ENCODE measurements around the gene DDX23. TPM values are rescaled to one million over a fixed set of nuclear protein-coding genes. Genes with fewer than 3 reads are reported as not detected.

Gene DDX23
- total RNA-seq, 1 donor, result 58.7 TPM

DNA sequence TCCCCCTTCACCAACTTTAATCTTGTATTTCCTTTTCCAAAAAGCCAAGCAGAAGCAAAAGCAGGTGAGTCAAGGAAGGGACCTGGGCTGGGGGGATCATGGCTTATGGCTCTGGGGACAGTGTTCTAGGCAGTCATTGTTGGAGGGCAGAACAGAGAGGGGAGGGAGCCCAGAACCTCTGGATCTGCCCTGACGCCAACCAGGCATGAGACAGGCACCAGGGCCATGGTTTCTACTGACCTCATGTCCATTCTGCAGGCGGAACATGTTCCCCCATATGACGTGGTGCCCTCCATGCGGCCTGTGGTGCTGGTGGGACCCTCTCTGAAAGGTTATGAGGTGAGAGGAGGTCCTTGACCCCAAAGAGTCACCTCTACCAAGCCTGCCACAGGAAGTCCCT lies 27.1 kb downstream of the DDX23 start:
- DNase-seq (ENCODE audit: low read depth in 2 of 3, low spot score in 2 of 3), result no peak

DNA sequence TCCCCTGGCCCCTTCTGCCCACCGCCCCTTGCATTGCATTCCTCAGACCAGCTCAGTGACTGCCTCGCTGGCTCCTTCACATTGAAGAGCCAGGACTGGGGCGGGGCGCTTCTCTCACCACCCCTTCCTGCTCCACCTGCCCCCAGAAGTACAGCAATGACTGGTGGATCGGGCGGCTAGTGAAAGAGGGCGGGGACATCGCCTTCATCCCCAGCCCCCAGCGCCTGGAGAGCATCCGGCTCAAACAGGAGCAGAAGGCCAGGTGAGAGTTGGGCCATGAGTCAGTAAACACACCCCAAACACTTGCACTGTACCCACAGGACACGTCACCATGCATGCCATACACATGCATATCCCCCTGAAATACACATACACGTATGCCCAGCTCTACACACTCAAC lies 27.9 kb downstream of the DDX23 start:
- DNase-seq (ENCODE audit: low read depth in 2 of 3, low spot score in 2 of 3), result no peak

DNA sequence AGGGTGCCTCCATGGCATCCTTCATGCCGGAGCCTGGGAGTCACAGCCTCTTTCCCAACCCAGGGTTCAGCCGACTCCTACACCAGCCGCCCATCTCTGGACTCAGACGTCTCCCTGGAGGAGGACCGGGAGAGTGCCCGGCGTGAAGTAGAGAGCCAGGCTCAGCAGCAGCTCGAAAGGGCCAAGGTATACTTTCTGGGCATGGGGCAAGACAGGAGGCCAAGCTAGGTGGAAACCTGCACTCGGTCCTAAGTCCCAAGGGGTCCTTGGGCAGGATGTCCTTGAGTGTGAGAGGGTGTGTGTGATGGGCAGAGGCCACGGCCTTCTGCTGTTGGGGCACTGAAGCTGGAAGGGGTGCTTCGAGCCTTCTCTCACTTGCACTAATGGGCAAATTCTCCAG lies 28.7 kb downstream of the DDX23 start:
- DNase-seq (ENCODE audit: low read depth in 2 of 3, low spot score in 2 of 3), result no peak

DNA sequence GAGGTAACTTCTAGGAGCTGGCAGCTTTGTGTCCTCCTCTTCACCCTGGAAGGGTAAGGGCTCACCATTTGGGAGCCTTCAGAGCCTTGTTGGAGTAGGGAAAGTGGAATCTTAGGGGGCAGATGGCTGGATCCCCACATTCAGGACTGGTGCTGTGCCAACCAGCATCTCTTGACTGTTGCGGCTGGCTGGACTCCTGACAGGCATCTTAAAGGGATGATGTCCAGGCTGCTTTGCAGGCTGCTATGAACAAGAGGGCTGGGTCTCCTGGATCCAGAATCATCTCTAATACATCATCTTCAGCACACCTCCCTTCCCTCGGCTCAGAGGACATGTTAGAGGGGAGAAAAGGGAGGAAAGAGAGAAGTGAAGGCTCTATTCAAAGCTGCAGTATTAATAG lies 29.3 kb downstream of the DDX23 start:
- DNase-seq (ENCODE audit: low read depth in 2 of 3, low spot score in 2 of 3), result no peak

DNA sequence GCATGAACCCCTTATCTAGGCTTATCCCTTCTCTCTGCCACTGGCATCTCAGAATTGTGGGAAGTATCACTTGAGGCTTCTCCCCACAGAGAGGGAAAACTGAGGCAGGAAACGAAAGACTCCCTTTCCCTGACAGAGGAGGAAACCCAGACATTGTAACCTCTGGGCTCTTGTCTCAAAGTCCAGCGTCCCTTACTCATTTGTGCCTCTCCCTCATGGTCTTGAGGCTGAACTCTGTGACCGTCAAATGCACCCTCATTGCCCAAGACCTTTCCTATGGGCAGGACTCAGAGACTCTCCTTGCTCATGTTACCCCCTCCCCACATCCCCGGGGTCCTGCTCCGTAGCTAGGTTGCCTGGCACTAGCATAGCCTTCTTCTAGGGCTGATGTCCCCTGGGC lies 29.8 kb downstream of the DDX23 start:
- no peak for DNase-seq (ENCODE audit: low read depth in 2 of 3, low spot score in 2 of 3)

DNA sequence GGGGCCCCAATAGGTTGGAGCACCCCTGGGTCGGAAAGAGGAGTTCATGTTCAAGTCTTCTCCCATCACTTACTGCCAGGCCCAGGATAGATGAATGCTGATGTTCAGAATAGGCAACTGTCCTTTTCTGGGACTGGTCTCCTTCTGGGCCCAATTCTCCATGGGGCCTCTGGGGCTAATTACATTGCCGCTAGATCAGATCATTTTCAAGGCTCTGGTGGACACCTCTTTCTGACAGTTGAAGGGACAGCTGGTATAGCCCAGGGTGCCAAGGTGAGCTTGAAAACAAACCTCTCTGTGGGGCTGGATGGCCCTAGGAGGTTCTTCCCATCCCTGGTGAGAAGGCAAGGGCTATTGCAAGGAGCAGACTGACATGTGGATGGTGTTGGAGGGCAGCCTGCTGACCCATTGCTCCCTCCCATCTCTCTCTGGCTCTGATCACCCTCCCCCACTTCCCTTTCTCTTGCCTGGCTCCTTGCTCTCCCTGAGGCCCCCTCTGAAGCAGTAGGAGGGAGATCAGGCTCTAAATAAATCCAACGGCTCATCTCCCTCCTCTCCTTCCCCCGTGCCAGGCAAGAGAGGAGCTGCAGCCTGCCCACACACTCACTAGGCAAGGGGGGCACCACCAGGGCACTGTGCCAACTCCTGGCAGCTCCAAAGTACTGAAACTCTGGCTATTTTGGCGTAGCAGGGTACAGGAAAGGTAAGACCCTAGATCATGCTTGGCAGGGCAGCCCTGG lies 31.8 kb downstream of the DDX23 start:
- DNase-seq (ENCODE audit: low read depth in 2 of 3, low spot score in 2 of 3), result no peak

DNA sequence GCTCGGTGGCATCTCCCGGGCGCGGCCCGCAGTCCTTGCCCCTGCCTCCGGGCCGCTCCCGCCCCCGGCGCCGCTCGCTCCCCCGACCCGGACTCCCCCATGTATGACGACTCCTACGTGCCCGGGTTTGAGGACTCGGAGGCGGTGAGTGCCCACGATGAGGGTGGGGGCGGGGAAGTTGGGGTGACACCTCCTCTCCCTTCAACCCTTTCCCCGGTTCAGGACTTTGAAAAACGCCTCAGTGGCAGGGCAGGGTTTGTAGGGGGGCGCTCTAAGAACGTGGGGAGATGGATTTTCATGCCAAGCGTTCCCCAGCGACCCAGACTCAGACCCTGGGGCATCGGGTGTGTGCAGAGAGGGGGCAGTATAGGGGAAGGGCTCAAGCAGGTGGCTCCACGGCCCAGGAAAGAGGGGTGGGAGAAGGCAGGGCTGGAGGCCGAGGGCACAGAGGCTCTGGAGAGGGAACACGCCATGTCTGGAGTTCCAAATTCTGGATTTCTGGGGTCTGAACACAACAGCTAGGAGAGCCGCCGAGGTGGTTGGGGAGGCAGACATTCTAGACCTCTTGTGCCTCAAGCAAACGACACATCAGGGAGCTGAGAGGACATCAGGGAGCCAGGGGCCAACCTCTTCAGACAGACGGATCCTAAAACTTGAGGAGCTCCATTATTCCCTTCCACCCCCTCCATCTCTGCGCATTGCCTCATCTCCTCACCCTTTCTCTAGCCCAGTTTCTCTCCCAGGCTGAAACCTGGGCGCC lies 33.0 kb downstream of the DDX23 start:
- peak in 2 of 3 donors; percentile 32 to 76 for DNase-seq (ENCODE audit: low read depth in 2 of 3, low spot score in 2 of 3)

DNA sequence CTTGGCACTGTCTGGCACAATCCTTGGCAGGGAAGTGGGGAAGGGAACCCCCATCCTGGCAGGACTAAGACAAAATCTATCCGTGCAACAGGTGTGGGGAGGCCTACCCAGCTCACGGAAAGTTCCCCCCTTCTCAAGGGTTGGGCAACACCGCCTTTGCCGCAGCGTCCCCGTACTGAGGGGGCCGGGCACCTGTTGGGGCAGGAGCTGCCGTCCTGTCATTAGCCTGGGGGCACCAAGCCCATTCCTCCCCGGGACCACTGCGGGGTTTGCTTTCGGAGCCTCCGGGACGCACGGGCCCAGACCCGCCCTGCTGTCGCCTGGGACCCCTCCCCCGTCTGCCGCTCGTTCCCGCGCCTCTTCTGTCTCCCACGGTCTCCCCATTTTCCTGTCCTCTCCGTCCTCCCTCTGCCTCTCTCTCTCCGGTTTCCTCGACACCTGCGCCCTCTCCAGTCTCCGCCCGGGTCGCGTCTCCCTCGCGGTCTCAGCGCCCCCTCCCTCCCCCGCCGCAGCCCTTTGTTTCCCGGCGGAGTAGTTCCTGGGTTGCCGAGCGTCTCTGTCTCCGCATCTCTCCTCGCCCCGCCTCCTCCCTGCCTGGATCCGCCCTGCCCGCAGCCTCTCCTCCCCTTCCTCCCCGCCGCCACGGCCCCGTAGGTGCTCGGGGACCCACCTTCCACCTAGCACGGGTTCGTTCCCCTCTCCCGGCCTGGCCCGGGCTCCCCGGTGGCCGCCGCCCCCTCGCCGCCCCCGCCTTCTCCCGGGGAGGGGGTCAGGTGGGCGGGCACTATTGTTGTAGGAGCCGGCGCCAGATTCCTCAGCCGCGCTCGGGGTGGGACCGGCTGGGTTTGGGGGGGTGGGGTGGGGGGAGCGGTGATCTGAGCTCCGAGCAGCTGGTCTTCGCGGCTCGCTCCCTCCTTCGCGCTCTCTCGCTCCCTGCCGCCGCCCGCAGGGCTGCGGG lies 33.8 kb downstream of the DDX23 start, which contains the start of gene CACNB3:
CACNB3 (plus strand) TSS at position 624 of the 958 bp plus-strand sequence. CDS start 434 bp downstream, outside the sequence.
- peak; percentile 33 to 58 (median 52) for DNase-seq (ENCODE audit: low read depth in 2 of 3, low spot score in 2 of 3)

DNA sequence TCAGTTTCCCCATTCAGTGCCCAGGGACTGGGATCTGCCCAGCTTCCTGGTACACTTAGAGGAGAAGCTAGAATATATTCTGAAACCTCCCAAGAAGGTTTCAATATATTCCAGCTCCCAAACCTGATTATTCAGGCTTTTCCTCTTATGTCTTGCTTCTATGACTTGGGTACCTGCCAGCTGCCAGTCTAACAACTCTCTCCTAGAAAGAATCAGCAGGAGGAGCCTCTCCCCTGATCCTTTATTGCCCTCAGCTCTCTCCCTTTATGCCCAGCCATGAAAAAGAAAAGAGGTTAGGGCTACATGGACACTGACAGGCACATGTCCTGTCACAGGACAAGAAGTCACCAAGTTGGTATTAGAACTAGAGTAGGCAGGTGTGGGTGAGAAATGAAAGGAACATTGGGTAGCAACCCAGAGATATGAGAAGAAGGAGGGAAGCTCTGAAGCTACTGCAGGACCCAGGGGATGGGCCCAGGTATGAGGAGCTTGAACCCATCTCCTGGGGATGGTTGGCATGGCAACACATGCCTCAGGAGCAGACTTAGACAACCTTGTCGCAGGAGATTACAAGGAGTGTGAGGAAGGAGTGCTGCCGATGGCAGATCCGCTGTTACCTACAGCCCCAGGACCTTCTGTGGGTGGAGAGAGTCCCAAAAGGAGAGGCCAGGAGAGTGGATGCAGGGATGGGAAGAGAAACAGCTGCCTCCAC lies 35.7 kb downstream of the DDX23 start:
- no peak for DNase-seq (ENCODE audit: low read depth in 2 of 3, low spot score in 2 of 3)

DNA sequence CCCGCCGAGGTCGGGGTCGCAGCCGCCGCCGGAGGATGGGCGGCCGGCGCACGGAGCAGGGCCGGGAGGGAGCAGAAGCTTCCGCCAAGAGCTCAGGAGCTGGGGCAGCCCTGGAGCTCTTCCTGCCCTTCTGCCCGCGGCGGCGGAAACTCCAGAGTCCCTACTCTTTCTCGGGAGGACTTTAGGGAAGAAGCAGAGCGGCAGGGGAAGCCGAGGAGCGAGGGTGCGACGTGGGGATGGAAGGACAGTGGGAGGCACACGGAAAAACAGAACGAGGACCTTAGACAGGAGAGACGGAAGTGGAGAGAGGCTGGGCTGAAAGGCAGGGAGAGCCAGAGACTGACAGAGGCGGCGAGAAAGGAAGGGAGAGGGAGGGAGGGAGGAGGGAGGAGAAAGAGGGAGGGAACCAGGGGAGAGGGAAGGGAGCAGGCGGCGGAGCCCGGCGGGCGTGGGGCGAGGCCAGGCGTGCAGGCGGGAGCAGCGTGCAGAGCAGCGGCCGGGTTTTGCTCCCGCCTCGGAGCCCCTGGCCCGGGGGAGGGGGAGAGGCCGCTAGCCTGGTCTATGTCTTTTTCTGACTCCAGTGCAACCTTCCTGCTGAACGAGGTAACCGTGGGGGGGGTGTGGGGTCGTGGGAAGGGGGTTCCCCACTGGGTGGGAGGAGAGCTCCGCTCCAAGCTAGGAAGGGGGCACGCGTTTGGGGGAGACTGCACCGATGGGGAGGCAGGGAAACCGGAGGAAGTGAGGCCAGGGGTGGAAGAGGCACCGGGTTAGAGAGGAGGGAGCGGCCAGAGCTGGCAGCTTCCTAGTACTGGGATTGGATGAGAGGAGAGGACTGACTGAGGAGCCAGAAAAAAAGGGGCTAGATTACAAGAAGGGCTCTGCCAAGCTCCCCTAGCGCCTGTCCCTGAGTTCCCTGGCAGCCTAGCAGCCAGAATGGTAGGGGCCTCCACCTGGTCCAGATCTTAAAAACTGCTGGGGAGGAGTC lies 36.5 kb downstream of the DDX23 start:
- peak in 2 of 3 donors; percentile 30 to 36 for DNase-seq (ENCODE audit: low read depth in 2 of 3, low spot score in 2 of 3)

DNA sequence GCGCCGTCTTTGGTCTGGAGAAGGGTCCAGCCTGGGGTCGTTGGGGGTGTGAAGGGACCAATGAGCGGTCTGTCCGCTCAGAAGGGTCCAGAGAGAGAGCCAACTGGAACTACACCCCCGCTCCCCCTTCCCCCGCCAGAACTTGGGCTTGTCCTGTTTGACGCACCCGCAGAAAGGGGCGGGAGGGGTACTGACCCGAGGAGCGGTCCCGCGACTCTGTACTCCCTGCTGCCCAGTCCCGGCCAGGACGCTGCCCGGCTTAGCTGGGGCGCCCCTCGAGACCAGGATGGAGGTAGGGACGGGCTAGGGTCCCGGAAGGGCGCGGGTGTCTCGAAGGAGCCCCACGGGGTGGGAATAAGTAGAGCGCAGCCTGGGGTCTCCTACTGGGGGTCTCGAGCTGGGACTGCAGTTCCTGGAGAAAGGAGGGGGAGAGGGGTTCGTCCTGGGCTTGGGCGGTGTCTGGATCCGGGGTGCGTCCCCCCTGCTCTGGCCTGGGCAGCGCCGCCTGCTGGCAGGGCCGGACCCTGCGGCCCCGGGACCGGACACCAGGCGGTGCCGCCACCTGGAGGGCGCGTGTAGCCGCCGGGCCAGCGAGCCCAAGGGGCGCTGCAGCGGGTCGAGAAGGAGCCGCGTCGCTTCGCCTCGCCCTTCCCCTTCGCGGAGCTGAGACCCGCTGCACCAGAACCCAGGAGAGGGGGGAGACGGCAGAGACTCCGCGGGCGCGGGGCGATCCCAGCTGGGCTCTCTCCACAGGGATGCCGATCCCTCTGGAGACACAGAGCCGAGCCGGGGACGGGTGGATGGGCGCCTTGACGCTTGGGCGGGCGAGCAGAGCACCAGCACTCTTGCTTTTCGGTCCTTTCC lies 37.5 kb downstream of the DDX23 start:
- peak; percentile 51 to 81 (median 78) for DNase-seq (ENCODE audit: low read depth in 2 of 3, low spot score in 2 of 3)

DNA sequence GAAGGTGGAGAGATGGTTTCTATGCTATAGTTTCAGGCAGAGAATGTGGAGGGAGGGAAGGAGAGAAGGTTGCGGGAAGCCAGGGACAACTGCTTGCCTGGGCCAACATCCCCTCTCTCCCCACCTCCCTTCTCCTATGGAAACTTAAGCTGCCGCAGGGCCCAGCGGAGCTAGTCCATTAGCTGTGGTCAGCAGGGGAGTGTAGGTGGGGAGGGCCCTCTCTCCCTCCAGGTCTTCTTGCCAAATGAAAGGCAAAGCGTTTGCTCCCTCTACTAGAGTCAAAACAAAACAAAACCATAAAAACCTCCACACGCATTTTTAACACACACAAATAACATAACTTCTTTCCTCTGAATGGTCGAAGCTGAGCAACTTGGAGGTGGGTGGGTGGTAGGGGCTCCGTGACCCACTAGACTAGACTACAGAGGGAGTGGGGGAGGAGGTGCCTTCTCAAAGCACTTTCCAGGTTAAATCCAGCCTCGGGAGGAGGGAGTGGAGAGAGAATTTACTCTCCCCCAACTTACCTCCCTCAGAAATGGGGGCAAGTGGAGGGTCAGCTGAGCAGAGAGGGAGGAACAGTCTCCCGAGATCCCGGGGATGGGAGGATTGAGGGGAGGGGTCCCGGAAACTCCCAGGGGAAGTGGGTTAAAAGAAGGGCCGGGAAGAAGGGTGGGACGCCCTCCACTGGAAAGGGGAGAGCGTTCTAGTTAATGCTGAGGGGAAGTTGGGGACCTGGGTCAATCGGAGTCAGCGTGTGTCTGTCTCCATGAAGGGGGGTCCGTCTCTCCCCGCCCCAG lies 38.3 kb downstream of the DDX23 start:
- peak in 1 of 3 donors; percentile 24 for DNase-seq (ENCODE audit: low read depth in 2 of 3, low spot score in 2 of 3)

DNA sequence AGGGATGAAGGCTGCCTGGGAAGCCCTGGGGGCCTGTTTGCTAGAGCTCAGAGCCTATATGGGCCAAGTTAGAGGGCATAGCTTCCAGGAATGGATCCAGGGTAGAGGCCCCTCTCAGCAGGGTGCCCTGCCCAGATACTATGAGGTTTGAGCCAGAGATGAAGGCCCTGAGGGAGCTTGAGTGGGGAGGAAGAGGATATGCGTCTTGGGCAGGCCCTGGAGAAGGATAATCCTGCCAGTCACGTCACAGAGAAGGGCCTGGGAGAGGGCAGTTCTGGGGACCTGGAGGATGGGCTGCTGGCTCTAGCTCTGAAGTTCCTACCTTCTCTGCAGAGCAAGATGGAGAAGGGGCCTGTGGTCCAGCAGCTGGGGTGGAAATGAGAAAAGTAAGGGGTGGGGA lies 39.6 kb downstream of the DDX23 start:
- no peak for DNase-seq (ENCODE audit: low read depth in 2 of 3, low spot score in 2 of 3)

DNA sequence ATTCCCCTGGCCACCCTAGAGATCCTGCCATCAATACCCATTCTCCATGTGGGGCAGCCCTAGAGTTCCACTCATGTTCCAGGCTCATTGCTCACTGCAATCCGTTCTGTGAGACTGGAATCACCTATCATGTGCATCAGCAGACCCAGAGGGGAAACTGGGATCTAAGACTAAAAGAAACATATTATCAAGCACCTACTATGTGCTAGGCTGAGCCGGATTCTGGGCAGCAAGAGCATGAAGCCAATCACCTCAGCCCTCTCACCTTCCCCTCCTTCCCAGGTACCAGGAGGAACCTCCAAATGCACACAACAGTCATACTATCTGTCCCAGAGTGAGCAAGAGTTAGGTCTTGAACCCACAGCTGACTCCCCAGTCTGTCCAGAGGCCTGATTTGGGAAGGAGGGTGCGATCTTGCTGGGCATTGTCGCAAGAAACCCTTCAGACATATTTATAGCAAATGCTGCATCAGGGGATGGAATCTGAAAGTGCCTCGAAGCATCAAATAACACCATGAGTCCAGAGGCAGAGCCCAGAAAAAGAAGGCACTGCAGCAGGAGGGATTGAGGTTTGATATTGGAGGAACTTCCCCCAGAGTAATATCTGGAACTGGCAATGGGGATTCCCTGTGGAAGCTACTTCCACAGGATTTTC lies 40.4 kb downstream of the DDX23 start:
- DNase-seq (ENCODE audit: low read depth in 2 of 3, low spot score in 2 of 3), result no peak

DNA sequence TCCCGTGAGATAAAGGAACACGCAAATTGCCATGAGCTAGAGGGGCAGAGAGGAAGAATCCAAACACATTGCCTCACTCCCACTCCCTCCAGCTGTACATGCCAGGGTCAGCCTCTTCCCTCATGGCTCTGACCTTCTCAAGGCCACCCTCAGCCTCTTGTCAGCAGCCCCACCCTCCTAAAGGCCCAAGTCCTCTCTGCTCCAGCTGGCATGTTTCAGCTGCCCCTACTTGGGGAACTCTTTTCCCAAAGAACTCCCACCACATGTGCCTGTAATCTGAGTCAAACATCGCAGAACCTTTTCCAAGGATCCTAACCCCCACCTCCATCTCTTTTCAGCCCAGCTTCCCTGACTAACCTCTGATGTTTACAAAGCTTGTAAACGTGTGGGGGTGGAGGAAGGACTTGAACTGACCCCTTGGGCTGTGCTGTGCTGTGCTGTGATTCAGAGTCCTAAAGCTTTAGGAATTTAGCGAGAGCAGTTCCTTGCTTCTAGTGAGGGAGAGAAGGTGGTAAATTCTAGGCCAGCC lies 41.0 kb downstream of the DDX23 start:
- DNase-seq (ENCODE audit: low read depth in 2 of 3, low spot score in 2 of 3), result no peak

DNA sequence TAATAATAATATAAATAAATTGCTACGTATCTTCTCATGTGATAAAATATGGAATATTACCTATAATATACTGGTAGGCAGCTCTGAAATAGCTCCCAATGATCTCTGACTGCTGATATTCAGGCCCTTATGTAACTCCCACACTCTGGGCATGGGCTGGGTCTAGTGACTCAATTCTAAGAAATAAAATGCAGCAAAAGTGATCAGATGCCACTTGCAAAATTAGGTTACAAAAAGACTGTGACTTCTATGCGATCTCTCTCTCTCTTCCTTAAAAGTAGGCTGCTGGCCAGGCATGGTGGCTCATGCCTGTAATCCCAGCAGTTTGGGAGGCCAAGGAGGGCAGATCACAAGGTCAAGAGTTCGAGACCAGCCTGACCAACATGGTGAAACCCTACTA lies 44.0 kb downstream of the DDX23 start:
- no peak for DNase-seq (ENCODE audit: low read depth in 2 of 3, low spot score in 2 of 3)

DNA sequence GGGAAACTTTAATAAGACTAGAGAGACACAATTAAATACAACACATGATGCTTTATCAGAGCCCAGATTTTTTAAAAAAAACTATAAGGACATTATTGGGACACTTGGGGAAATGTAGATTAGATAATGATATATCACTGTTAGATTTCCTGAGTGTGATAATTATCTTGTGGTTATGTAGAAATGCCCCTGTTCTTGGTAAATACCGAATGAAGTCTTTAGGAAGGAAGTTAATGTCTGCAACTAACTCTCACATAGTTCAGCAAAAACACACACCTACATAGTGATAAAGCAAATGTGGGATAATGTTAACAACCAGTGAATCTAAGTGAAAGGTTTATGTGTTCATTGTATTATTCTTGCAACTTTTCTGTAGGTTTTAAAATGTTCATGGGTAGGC lies 48.3 kb downstream of the DDX23 start:
- DNase-seq (ENCODE audit: low read depth in 2 of 3, low spot score in 2 of 3), result no peak

All from hematopoietic multipotent progenitor cell (in vitro differentiated cells).